HepG2 (cell line): Measurements from ENCODE around the gene ZNF121. TPM values are rescaled to one million over a fixed set of nuclear protein-coding genes. Genes with fewer than 3 reads are reported as not detected.

Experiments
- ARID3A ChIP-seq: IDR thresholded peaks from 2 replicates; pipeline ENCODE4 v1.6.1; 2012; ENCODE audit warnings: low read depth, low read length, improper control_type of control experiment
- EP300 ChIP-seq, 3 experiments: sonication (generic) in 1 of 3; formaldehyde crosslinking in 1 of 3; IDR thresholded peaks; 2 replicates each; pipeline versions ENCODE4 v1.5.1 to v1.6.1; 2011 to 2020; ENCODE audit warnings: low read depth in 2 of 3, low read length in 2 of 3, borderline replicate concordance in 1 of 3, improper control_type of control experiment in 1 of 3, mild to moderate bottlenecking in 1 of 3, missing genetic modification reagents in 1 of 3, moderate library complexity in 1 of 3
- KAT2B ChIP-seq: fragments of 150-350 bp; IDR thresholded peaks from 2 replicates; pipeline ENCODE4 v1.6.1; 2014; ENCODE audit warnings: low read depth, low read length, borderline replicate concordance
- LRRFIP1 ChIP-seq: sonication (generic); formaldehyde crosslinking; conservative IDR thresholded peaks from 2 replicates; pipeline ENCODE4 v1.4.0; 2020; ENCODE audit warnings: missing genetic modification reagents
- NCOR1 ChIP-seq: fragments of 200-600 bp; sonication (generic); IDR thresholded peaks from 2 replicates; pipeline ENCODE4 v1.7.0; 2017; ENCODE audit warnings: antibody characterized with exemption, low read length, borderline replicate concordance
- PITX1 ChIP-seq: sonication (generic); formaldehyde crosslinking; IDR thresholded peaks from 2 replicates; pipeline ENCODE4 v1.5.1; 2020; ENCODE audit warnings: mild to moderate bottlenecking, missing genetic modification reagents
- SIX1 ChIP-seq: sonication (generic); formaldehyde crosslinking; IDR thresholded peaks from 2 replicates; pipeline ENCODE4 v1.4.0; 2020; ENCODE audit warnings: missing genetic modification reagents, borderline replicate concordance
- THRA ChIP-seq: sonication (generic); formaldehyde crosslinking; IDR thresholded peaks from 2 replicates; pipeline ENCODE4 v1.4.0; 2020; ENCODE audit warnings: missing genetic modification reagents, borderline replicate concordance
- TMF1 ChIP-seq: sonication (generic); formaldehyde crosslinking; IDR thresholded peaks from 2 replicates; pipeline ENCODE4 v1.8.1; 2022; ENCODE audit warnings: low read depth, missing genetic modification reagents
- TRIM24 ChIP-seq: sonication (generic); formaldehyde crosslinking; IDR thresholded peaks from 2 replicates; pipeline ENCODE4 v1.8.0; 2022; ENCODE audit warnings: mild to moderate bottlenecking, missing genetic modification reagents
- ZBTB3 ChIP-seq: sonication (generic); formaldehyde crosslinking; IDR thresholded peaks from 2 replicates; pipeline ENCODE4 v1.4.0; 2020; ENCODE audit warnings: low read depth, mild to moderate bottlenecking, moderate library complexity, missing genetic modification reagents, borderline replicate concordance
- ZNF616 ChIP-seq: sonication (generic); formaldehyde crosslinking; IDR thresholded peaks from 2 replicates; pipeline ENCODE4 v1.5.0; 2020; ENCODE audit warnings: low read depth, mild to moderate bottlenecking, missing genetic modification reagents
- ZNF678 ChIP-seq: sonication (generic); formaldehyde crosslinking; IDR thresholded peaks from 2 replicates; pipeline ENCODE4 v1.4.0; 2020; ENCODE audit warnings: mild to moderate bottlenecking, missing genetic modification reagents
- polyA plus RNA-seq, 8 experiments: library from polyadenylated mRNA; depleted of rRNA in 3 of 8; stranded (reverse) in 7 of 8; unstranded in 1 of 8; fragments of >200 nt; fragmentation: Illumina TruSeq in 4 of 8; extraction: Trizol in 4 of 8; gene quantifications; 2 replicates each; pipeline versions ENCODE4 v1.2.1 to v1.2.3, GENCODE V29; 2011 to 2016; ENCODE audit warnings: low read depth in 4 of 8, missing spikeins in 1 of 8, mixed read lengths in 1 of 8; ENCODE audit not compliant: insufficient read depth in 1 of 8
- total RNA-seq, 5 experiments: library from RNA; depleted of rRNA; stranded (reverse); fragments of >200 nt; fragmentation: Illumina TruSeq; extraction: Trizol; gene quantifications; 2 replicates each; pipeline ENCODE4 v1.2.3, GENCODE V29; 2016; ENCODE audit warnings: low read depth in 1 of 5
- TF ChIP-seq, protein P1 (sequence below): sonication (generic); formaldehyde crosslinking; IDR thresholded peaks from 2 replicates; pipeline ENCODE4 v1.9.0; 2021; ENCODE audit warnings: missing genetic modification reagents, borderline replicate concordance
- TF ChIP-seq, protein P2 (sequence below): sonication (generic); formaldehyde crosslinking; IDR thresholded peaks from 2 replicates; pipeline ENCODE4 v1.5.0; 2020; ENCODE audit warnings: missing genetic modification reagents

The ZNF121 gene
- total and polyA plus RNA-seq, 2 of the 13 experiments (the other 11 are each of a cell fraction or from before 2014, with no cell fraction given), result 7.8 to 56.3 TPM

GRCh38 chr19:9538183-9539058 lies 45.9 kb downstream of the ZNF121 start, which contains the start of gene ZNF426 (continued):
- TF ChIP-seq, protein P1, sequence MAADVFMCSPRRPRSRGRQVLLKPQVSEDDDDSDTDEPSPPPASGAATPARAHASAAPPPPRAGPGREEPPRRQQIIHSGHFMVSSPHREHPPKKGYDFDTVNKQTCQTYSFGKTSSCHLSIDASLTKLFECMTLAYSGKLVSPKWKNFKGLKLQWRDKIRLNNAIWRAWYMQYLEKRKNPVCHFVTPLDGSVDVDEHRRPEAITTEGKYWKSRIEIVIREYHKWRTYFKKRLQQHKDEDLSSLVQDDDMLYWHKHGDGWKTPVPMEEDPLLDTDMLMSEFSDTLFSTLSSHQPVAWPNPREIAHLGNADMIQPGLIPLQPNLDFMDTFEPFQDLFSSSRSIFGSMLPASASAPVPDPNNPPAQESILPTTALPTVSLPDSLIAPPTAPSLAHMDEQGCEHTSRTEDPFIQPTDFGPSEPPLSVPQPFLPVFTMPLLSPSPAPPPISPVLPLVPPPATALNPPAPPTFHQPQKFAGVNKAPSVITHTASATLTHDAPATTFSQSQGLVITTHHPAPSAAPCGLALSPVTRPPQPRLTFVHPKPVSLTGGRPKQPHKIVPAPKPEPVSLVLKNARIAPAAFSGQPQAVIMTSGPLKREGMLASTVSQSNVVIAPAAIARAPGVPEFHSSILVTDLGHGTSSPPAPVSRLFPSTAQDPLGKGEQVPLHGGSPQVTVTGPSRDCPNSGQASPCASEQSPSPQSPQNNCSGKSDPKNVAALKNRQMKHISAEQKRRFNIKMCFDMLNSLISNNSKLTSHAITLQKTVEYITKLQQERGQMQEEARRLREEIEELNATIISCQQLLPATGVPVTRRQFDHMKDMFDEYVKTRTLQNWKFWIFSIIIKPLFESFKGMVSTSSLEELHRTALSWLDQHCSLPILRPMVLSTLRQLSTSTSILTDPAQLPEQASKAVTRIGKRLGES (CRISPR knock-in tag), result no peak
- TF ChIP-seq LRRFIP1 (CRISPR knock-in tag) (no peak), THRA (CRISPR knock-in tag) (peak; percentile 17; the same call in 1 of the 2 replicates), EP300 (IDR thresholded peaks at IDR 0.05; ENCODE audit: low read depth in 2 of 2, low read length in 2 of 2) (no peak), EP300 (CRISPR knock-in tag; IDR thresholded peaks at IDR 0.05; ENCODE audit: borderline replicate concordance) (peak; percentile 18; the same call in 1 of the 2 replicates), TRIM24 (CRISPR knock-in tag) (no peak), ZNF678 (CRISPR knock-in tag) (no peak), NCOR1 (no peak), PITX1 (CRISPR knock-in tag) (peak; percentile 68; the same call in 1 of the 2 replicates), KAT2B (no peak), ARID3A (no peak), TMF1 (CRISPR knock-in tag) (0 out of 2 replicates have a peak, but pooled peaks have one; percentile 36), SIX1 (no peak), ZNF616 (CRISPR knock-in tag) (no peak), ZBTB3 (CRISPR knock-in tag) (no peak)
- TF ChIP-seq, protein P2, sequence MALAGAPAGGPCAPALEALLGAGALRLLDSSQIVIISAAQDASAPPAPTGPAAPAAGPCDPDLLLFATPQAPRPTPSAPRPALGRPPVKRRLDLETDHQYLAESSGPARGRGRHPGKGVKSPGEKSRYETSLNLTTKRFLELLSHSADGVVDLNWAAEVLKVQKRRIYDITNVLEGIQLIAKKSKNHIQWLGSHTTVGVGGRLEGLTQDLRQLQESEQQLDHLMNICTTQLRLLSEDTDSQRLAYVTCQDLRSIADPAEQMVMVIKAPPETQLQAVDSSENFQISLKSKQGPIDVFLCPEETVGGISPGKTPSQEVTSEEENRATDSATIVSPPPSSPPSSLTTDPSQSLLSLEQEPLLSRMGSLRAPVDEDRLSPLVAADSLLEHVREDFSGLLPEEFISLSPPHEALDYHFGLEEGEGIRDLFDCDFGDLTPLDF (CRISPR knock-in tag), result 0 out of 2 replicates have a peak, but pooled peaks have one; percentile 38
